ENCODE data around the gene PPIL6.

- TF ChIP-seq POLR2AphosphoS5 (IDR thresholded peaks at IDR 0.05; ENCODE audit: low read depth, low read length) (no peak), REST (IDR thresholded peaks at IDR 0.05; ENCODE audit: insufficient read depth in 1 of 2, low read depth in 2 of 2, low read length in 2 of 2) (no peak)
Measured at GRCh38 chr6:109360791-109361190, 79.6 kb downstream of the PPIL6 start.
